NCI-H1930 (cell line): Measurements from ENCODE around the gene PGPEP1.

ENCODE experiments used
- DNase-seq, 2 experiments: peaks; one replicate each; lab custom pipeline; 2025; lab: John Stamatoyannopoulos, UW

PGPEP1 gene

GRCh38 chr19:18340190-18340989 lies at the start of gene PGPEP1:
TSS of gene PGPEP1 (plus strand) at chr19:18340598. CDS start at chr19:18340682, 84 bp downstream.
- peak in 1 of 2 experiments; percentile 37 for DNase-seq

GRCh38 chr19:18291019-18291524 lies 49.3 kb upstream of the PGPEP1 start:
- no peak for DNase-seq

GRCh38 chr19:18291590-18292461 lies 48.6 kb upstream of the PGPEP1 start:
- peak in 1 of 2 experiments; percentile 30 for DNase-seq

- no peak for DNase-seq
Observed at GRCh38 chr19:18292462-18292809, 48.0 kb upstream of the PGPEP1 start.

- no peak for DNase-seq
Observed at GRCh38 chr19:18292810-18293641, 47.4 kb upstream of the PGPEP1 start.

GRCh38 chr19:18293642-18294466 lies 46.5 kb upstream of the PGPEP1 start:
- no peak for DNase-seq

GRCh38 chr19:18294467-18294864 lies 45.9 kb upstream of the PGPEP1 start:
- no peak for DNase-seq

GRCh38 chr19:18295034-18295451 lies 45.4 kb upstream of the PGPEP1 start:
- DNase-seq: no peak

- no peak for DNase-seq
Observed at GRCh38 chr19:18297308-18297707, 43.1 kb upstream of the PGPEP1 start.

GRCh38 chr19:18298601-18299000 lies 41.8 kb upstream of the PGPEP1 start:
- DNase-seq: no peak

- no peak for DNase-seq
Observed at GRCh38 chr19:18299654-18300053, 40.7 kb upstream of the PGPEP1 start.

GRCh38 chr19:18300930-18301717 lies 39.3 kb upstream of the PGPEP1 start:
- DNase-seq: no peak

GRCh38 chr19:18301718-18302111 lies 38.7 kb upstream of the PGPEP1 start:
- no peak for DNase-seq

GRCh38 chr19:18304208-18304457 lies 36.3 kb upstream of the PGPEP1 start:
- no peak for DNase-seq

GRCh38 chr19:18304458-18305310 lies 35.7 kb upstream of the PGPEP1 start:
- DNase-seq: no peak

GRCh38 chr19:18306209-18306887 lies 34.0 kb upstream of the PGPEP1 start:
- DNase-seq: no peak

- DNase-seq: no peak
Observed at GRCh38 chr19:18306888-18307260, 33.5 kb upstream of the PGPEP1 start.

- no peak for DNase-seq
Observed at GRCh38 chr19:18307271-18307681, 33.1 kb upstream of the PGPEP1 start.
